IMR-90 (cell line): ENCODE data around the gene BAZ2B. TPM values are rescaled to one million over a fixed set of nuclear protein-coding genes. Genes with fewer than 3 reads are reported as not detected.

ENCODE experiments used
- ATAC-seq: fragments of 200-7000 bp; cut with Tn5 transposase; 2 replicates; pipeline ENCODE4 v1.9.1; 2020; ENCODE audit warnings: low read depth, mild to moderate bottlenecking, moderate library complexity
- BruUV-seq: library from RNA; stranded (reverse); fragments of 400-500 nt; replicated peaks from 2 replicates; lab custom pipeline; 2021; lab: Mats Ljungman, UMichigan
- CTCF ChIA-PET: fragments of 300-600 bp; formaldehyde crosslinking; extraction: SDS; loops from one replicate; lab custom pipeline; 2021; ENCODE audit warnings: antibody characterized with exemption; lab: Yijun Ruan, JAX
- POLR2A ChIA-PET: fragments of 300-600 bp; sonication (Branson Sonifier 250); formaldehyde crosslinking; loops from one replicate; lab custom pipeline; 2022; ENCODE audit warnings: antibody characterized with exemption; ENCODE audit not compliant: unreplicated experiment; lab: Charles Lee
- DNase-seq: peaks from one replicate; pipeline ENCODE4 v3.0.0; 2013
- H2AFZ ChIP-seq: replicated peaks from 2 replicates; pipeline ENCODE3; 2013; ENCODE audit warnings: low read length, mild to moderate bottlenecking; ENCODE audit not compliant: poor library complexity
- H2AK5ac ChIP-seq: 2 replicates; pipeline ENCODE4 v1.6.1; 2013; ENCODE audit warnings: low read depth, low read length, inconsistent platforms
- H2AK9ac ChIP-seq: replicated peaks from 2 replicates; pipeline ENCODE3; 2013; ENCODE audit warnings: mild to moderate bottlenecking, low read depth, low read length, moderate library complexity; ENCODE audit not compliant: poor library complexity
- H2BK120ac ChIP-seq: 2 replicates; pipeline ENCODE4 v1.6.1; 2013; ENCODE audit warnings: low read depth, low read length, inconsistent platforms
- H2BK15ac ChIP-seq: 3 replicates; pipeline ENCODE4 v1.6.1; 2013; ENCODE audit warnings: low read depth, low read length, inconsistent platforms
- H2BK20ac ChIP-seq: 2 replicates; pipeline ENCODE4 v1.6.1; 2013; ENCODE audit warnings: low read depth, mild to moderate bottlenecking, inconsistent platforms, low read length, moderate library complexity
- H2BK5ac ChIP-seq: 2 replicates; pipeline ENCODE4 v1.6.1; 2013; ENCODE audit warnings: mild to moderate bottlenecking, low read depth, low read length, inconsistent platforms; ENCODE audit not compliant: poor library complexity, severe bottlenecking
- H3K14ac ChIP-seq: replicated peaks from 2 replicates; pipeline ENCODE4 v1.6.1; 2013; ENCODE audit warnings: low read depth, low read length, inconsistent platforms
- H3K18ac ChIP-seq: 2 replicates; pipeline ENCODE4 v1.6.1; 2013; ENCODE audit warnings: low read depth, low read length, control low read depth
- H3K23ac ChIP-seq: 2 replicates; pipeline ENCODE4 v1.6.1; 2013; ENCODE audit warnings: low read depth, low read length, inconsistent platforms
- H3K27ac ChIP-seq: 2 replicates; pipeline ENCODE4 v1.5.1; 2013; ENCODE audit warnings: mild to moderate bottlenecking, control low read depth, low read length; ENCODE audit not compliant: insufficient read depth
- H3K27me3 ChIP-seq: 2 replicates; pipeline ENCODE4 v1.6.1; 2013; ENCODE audit warnings: low read length; ENCODE audit not compliant: control insufficient read depth, insufficient read depth
- H3K36me3 ChIP-seq: 2 replicates; pipeline ENCODE4 v1.6.1; 2013; ENCODE audit warnings: low read length, mixed read lengths; ENCODE audit not compliant: control insufficient read depth, insufficient read depth
- H3K4ac ChIP-seq: 2 replicates; pipeline ENCODE4 v1.6.1; 2013; ENCODE audit warnings: low read depth, low read length, inconsistent platforms
- H3K4me1 ChIP-seq: 2 replicates; pipeline ENCODE4 v1.6.1; 2013; ENCODE audit warnings: low read length, mixed read lengths; ENCODE audit not compliant: control insufficient read depth, insufficient read depth
- H3K4me2 ChIP-seq: 2 replicates; pipeline ENCODE4 v1.6.1; 2013; ENCODE audit warnings: low read depth, mild to moderate bottlenecking, control low read depth, low read length, moderate library complexity
- H3K4me3 ChIP-seq: 2 replicates; pipeline ENCODE4 v1.5.1; 2013; ENCODE audit warnings: low read depth, mild to moderate bottlenecking, control low read depth, low read length, moderate library complexity; ENCODE audit not compliant: insufficient read depth
- H3K56ac ChIP-seq: 2 replicates; pipeline ENCODE4 v1.6.1; 2013; ENCODE audit warnings: low read length, inconsistent platforms; ENCODE audit not compliant: insufficient read depth; ENCODE audit errors: extremely low read depth
- H3K79me1 ChIP-seq, 2 experiments: 2 replicates each; pipeline ENCODE4 v1.6.1; 2013; ENCODE audit warnings: low read length in 2 of 2, inconsistent platforms in 1 of 2, low read depth in 1 of 2
- H3K9ac ChIP-seq: 2 replicates; pipeline ENCODE4 v1.6.1; 2013; ENCODE audit warnings: low read depth, low read length, control low read depth
- H3K9me1 ChIP-seq: 2 replicates; pipeline ENCODE4 v1.6.1; 2013; ENCODE audit warnings: low read length, inconsistent platforms; ENCODE audit not compliant: insufficient read depth
- H3K9me3 ChIP-seq: 2 replicates; pipeline ENCODE4 v1.6.1; 2013; ENCODE audit warnings: low read length; ENCODE audit not compliant: control insufficient read depth, insufficient read depth
- H4K20me1 ChIP-seq: 2 replicates; pipeline ENCODE4 v1.6.1; 2013; ENCODE audit warnings: low read length, inconsistent platforms; ENCODE audit not compliant: insufficient read depth
- H4K5ac ChIP-seq: 2 replicates; pipeline ENCODE4 v1.6.1; 2013; ENCODE audit warnings: mild to moderate bottlenecking, low read depth, low read length, control low read depth
- H4K8ac ChIP-seq, 2 experiments: 2 replicates each; pipeline ENCODE4 v1.6.1; 2013; ENCODE audit warnings: low read depth in 2 of 2, low read length in 2 of 2, control low read depth in 1 of 2, inconsistent platforms in 1 of 2
- H4K91ac ChIP-seq: 2 replicates; pipeline ENCODE4 v1.6.1; 2013; ENCODE audit warnings: low read depth, low read length, inconsistent platforms; ENCODE audit not compliant: insufficient read depth
- CEBPB ChIP-seq: IDR thresholded peaks from 2 replicates; pipeline ENCODE4 v1.6.1; 2012; ENCODE audit warnings: low read depth, low read length, improper control_type of control experiment
- MAZ ChIP-seq: IDR thresholded peaks from 2 replicates; pipeline ENCODE4 v1.6.1; 2012; ENCODE audit warnings: low read depth, mild to moderate bottlenecking, low read length, improper control_type of control experiment, moderate library complexity, borderline replicate concordance
- RAD21 ChIP-seq: IDR thresholded peaks from 2 replicates; pipeline ENCODE4 v1.6.1; 2012; ENCODE audit warnings: low read length, improper control_type of control experiment
- USF2 ChIP-seq: fragments of 150-350 bp; IDR thresholded peaks from 2 replicates; pipeline ENCODE4 v1.6.1; 2017; ENCODE audit warnings: mild to moderate bottlenecking, antibody characterized with exemption, low read length, low read depth
- WGBS, 2 experiments: methylation state at CpG; one replicate each; pipeline versions ENCODE4 v1.1.5 to v1.1.7; 2013; ENCODE audit warnings: missing lambda C conversion rate in 2 of 2; ENCODE audit not compliant: insufficient read length in 1 of 2; ENCODE audit errors: extremely low coverage in 2 of 2; 5-methylcytosine and 5-hydroxymethylcytosine counted together
- dilution Hi-C: fragments of 300-500 bp; cut with HindIII; formaldehyde crosslinking; loops from one replicate; pipeline ENCODE4 v1.14.3; 2018; ENCODE audit warnings: low sequenced_read_pairs; ENCODE audit not compliant: unreplicated experiment
- in situ Hi-C: fragments of 300-500 bp; cut with MboI; formaldehyde crosslinking; loops from 3 replicates; pipeline ENCODE4 v1.14.3; 2019; ENCODE audit warnings: low sequenced_read_pairs, inconsistent platforms, mixed read lengths
- intact Hi-C: fragments of 100-400 bp; cut with micrococcal nuclease; formaldehyde crosslinking; loops from 2 replicates; pipeline ENCODE4 v1.10.0; 2022
- polyA plus RNA-seq, 3 experiments: library from polyadenylated mRNA; depleted of rRNA; stranded (reverse); fragments of >200 nt; gene quantifications; 2 replicates each; pipeline ENCODE4 v1.2.3, GENCODE V29; 2012; ENCODE audit warnings: low replicate concordance in 1 of 3
- total RNA-seq: library from RNA; depleted of rRNA; stranded (reverse); fragments of >200 nt; gene quantifications from 2 replicates; pipeline ENCODE4 v1.2.3, GENCODE V29; 2012

Gene BAZ2B
- total and polyA plus RNA-seq, 2 of the 4 experiments (the other 2 are of a cell fraction): 8.9 to 42.1 TPM

GRCh38 chr2:159450180-159450579 is 166.2 kb downstream of the BAZ2B start:
- DNase-seq (no peak), ATAC-seq (no peak)
- no peaks in the 10 kb centered on the region for H3K9me1 ChIP-seq
- no peak overlapping the region for H3K4ac ChIP-seq
- H2AK9ac ChIP-seq: no peak overlapping the region
- peaks cover 2% of the 10 kb centered on the region; the same call in 1 of the 2 replicates for H3K4me1 ChIP-seq
- no peak overlapping the region for H2AFZ ChIP-seq
- H4K5ac ChIP-seq: no peak overlapping the region
- no TSS peak for BruUV-seq
- H2BK20ac ChIP-seq: no peak overlapping the region
- intact Hi-C loops: no loop called here
- CTCF ChIA-PET: interaction anchor here (0.6 kb wide), 1 partner anchor 513 kb away, joined by 4 read pairs; no protein-coding TSS in a partner anchor
- dilution Hi-C loops: no loop called here
- H3K9me3 ChIP-seq: no peaks in the 10 kb centered on the region
- no peak overlapping the region for H2BK120ac ChIP-seq
- H2AK5ac ChIP-seq: no peak overlapping the region
- no peak overlapping the region for H3K18ac ChIP-seq
- no peak overlapping the region for H2BK5ac ChIP-seq
- H3K36me3 ChIP-seq: peaks cover 17% of the 10 kb centered on the region
- H3K14ac ChIP-seq: no peak overlapping the region
- H3K4me3 ChIP-seq: no peak overlapping the region
- in situ Hi-C loops: no loop called here
- H3K27me3 ChIP-seq: no peaks in the 10 kb centered on the region
- no peak overlapping the region for H3K4me2 ChIP-seq
- no peak overlapping the region for H3K27ac ChIP-seq
- no peak overlapping the region for H3K23ac ChIP-seq
- no peak overlapping the region for H3K56ac ChIP-seq
- H4K91ac ChIP-seq: no peak overlapping the region
- POLR2A ChIA-PET: no interaction called here
- no CpG with 5 or more reads among the region's 3 CpGs for WGBS, 2 experiments
- TF ChIP-seq RAD21: no peak
- TF ChIP-seq MAZ: no peak
- no peak for TF ChIP-seq CEBPB
- TF ChIP-seq USF2: no peak
- H4K8ac ChIP-seq: no peak overlapping the region
- no peaks in the 10 kb centered on the region for H4K20me1 ChIP-seq
- H3K9ac ChIP-seq: no peak overlapping the region
- H3K79me1 ChIP-seq: peaks cover 0 to 2% of the 10 kb centered on the region in 2 experiments; a peak in 1 of 4 replicates
- no peak overlapping the region for H2BK15ac ChIP-seq
